Endodermal cell (in vitro differentiated cells): ENCODE results near the gene SYT1. TPM values are rescaled to one million over a fixed set of nuclear protein-coding genes. Genes with fewer than 3 reads are reported as not detected.
A peak's percentile ranks its signal among the peaks of the same experiment; 100 is the strongest.

ENCODE experiments used
- DNase-seq: peaks from one replicate; pipeline ENCODE4 v3.0.0-alpha.2; 2017
- H3K27ac ChIP-seq: 2 replicates; pipeline ENCODE4 v1.5.1; 2013; ENCODE audit warnings: mild to moderate bottlenecking, low read depth, low read length, moderate library complexity
- H3K27me3 ChIP-seq: 2 replicates; pipeline ENCODE4 v1.6.1; 2013; ENCODE audit warnings: mild to moderate bottlenecking, low read length, moderate library complexity; ENCODE audit not compliant: insufficient read depth, control insufficient read depth, poor library complexity, severe bottlenecking
- H3K36me3 ChIP-seq: 2 replicates; pipeline ENCODE4 v1.7.0; 2013; ENCODE audit warnings: mild to moderate bottlenecking, low read length, moderate library complexity; ENCODE audit not compliant: control insufficient read depth, insufficient read depth
- H3K4me1 ChIP-seq: one replicate; pipeline ENCODE4 v1.7.0; 2013; ENCODE audit warnings: low read length; ENCODE audit not compliant: control insufficient read depth, insufficient read depth
- H3K4me3 ChIP-seq: 2 replicates; pipeline ENCODE4 v1.5.1; 2013; ENCODE audit warnings: mild to moderate bottlenecking, low read length, moderate library complexity
- H3K9ac ChIP-seq: 2 replicates; pipeline ENCODE4 v1.6.1; 2013; ENCODE audit warnings: mild to moderate bottlenecking, low read length, moderate library complexity; ENCODE audit not compliant: poor library complexity, severe bottlenecking; ENCODE audit errors: extremely low read depth
- H3K9me3 ChIP-seq: 2 replicates; pipeline ENCODE4 v1.6.1; 2013; ENCODE audit warnings: mild to moderate bottlenecking, low read length, moderate library complexity; ENCODE audit not compliant: control insufficient read depth
- H3K27ac Mint-ChIP-seq: 2 replicates; pipeline ENCODE4 v1.8.0; 2020; ENCODE audit warnings: mixed read lengths
- H3K27me3 Mint-ChIP-seq: 2 replicates; pipeline ENCODE4 v1.8.0; 2021; ENCODE audit warnings: mild to moderate bottlenecking, mixed read lengths; ENCODE audit not compliant: insufficient read depth
- H3K36me3 Mint-ChIP-seq: 2 replicates; pipeline ENCODE4 v1.8.0; 2020; ENCODE audit warnings: low read depth, mixed read lengths
- H3K4me1 Mint-ChIP-seq: 2 replicates; pipeline ENCODE4 v1.8.0; 2020; ENCODE audit warnings: mixed read lengths
- H3K4me3 Mint-ChIP-seq: 2 replicates; pipeline ENCODE4 v1.8.0; 2020; ENCODE audit warnings: mild to moderate bottlenecking, moderate library complexity, mixed read lengths
- H3K9me3 Mint-ChIP-seq: 2 replicates; pipeline ENCODE4 v1.8.0; 2020; ENCODE audit warnings: mild to moderate bottlenecking, mixed read lengths
- WGBS, 2 experiments: methylation state at CpG; one replicate each; pipeline versions ENCODE4 v1.1.5 to v1.1.7; 2013; ENCODE audit warnings: missing lambda C conversion rate in 2 of 2, mixed read lengths in 1 of 2; ENCODE audit not compliant: insufficient coverage in 1 of 2, insufficient read length in 1 of 2; 5-methylcytosine and 5-hydroxymethylcytosine counted together
- total RNA-seq, 2 donors: library from RNA; stranded (reverse); fragmentation: NEBNext Ultra II Directional in 1 of 2; extraction: Animal tissue kit (Norgen Biotek cat#: 25700) in 1 of 2; gene quantifications; 2 replicates in 1 of 2; 3 replicates in 1 of 2; pipeline ENCODE4 v1.2.1, GENCODE V29; 2021
- TF ChIP-seq, protein P1 (sequence below): fragments of 200-600 bp; sonication (generic); conservative IDR thresholded peaks from 2 replicates; pipeline ENCODE4 v1.5.0; 2021; ENCODE audit warnings: antibody characterized with exemption, mild to moderate bottlenecking

The SYT1 gene
- total RNA-seq, 2 donors from 2014 or later, result 6.8 to 10.7 TPM

GRCh38 chr12:79164890-79165289 lies 300.3 kb downstream of the SYT1 start:
- TF ChIP-seq, protein P1, sequence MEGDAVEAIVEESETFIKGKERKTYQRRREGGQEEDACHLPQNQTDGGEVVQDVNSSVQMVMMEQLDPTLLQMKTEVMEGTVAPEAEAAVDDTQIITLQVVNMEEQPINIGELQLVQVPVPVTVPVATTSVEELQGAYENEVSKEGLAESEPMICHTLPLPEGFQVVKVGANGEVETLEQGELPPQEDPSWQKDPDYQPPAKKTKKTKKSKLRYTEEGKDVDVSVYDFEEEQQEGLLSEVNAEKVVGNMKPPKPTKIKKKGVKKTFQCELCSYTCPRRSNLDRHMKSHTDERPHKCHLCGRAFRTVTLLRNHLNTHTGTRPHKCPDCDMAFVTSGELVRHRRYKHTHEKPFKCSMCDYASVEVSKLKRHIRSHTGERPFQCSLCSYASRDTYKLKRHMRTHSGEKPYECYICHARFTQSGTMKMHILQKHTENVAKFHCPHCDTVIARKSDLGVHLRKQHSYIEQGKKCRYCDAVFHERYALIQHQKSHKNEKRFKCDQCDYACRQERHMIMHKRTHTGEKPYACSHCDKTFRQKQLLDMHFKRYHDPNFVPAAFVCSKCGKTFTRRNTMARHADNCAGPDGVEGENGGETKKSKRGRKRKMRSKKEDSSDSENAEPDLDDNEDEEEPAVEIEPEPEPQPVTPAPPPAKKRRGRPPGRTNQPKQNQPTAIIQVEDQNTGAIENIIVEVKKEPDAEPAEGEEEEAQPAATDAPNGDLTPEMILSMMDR, result no peak
- Mint-ChIP-seq H3K27me3 (no peaks in the 10 kb centered on the region), H3K9me3 (no peaks in the 10 kb centered on the region), H3K27ac (no peak overlapping the region), H3K4me3 (no peak overlapping the region), H3K36me3 (no peaks in the 10 kb centered on the region), H3K4me1 (peaks cover 5% of the 10 kb centered on the region)
- Histone ChIP-seq H3K36me3 (no peaks in the 10 kb centered on the region), H3K4me3 (no peak overlapping the region), H3K9me3 (no peaks in the 10 kb centered on the region), H3K27me3 (no peaks in the 10 kb centered on the region), H3K9ac (no peak overlapping the region), H3K27ac (no peak overlapping the region), H3K4me1 (peaks cover 8% of the 10 kb centered on the region)
- no peak for DNase-seq
- 94 to 100% methylated on average over 1 to 2 of the region's 2 CpGs for WGBS, 2 experiments

DNA sequence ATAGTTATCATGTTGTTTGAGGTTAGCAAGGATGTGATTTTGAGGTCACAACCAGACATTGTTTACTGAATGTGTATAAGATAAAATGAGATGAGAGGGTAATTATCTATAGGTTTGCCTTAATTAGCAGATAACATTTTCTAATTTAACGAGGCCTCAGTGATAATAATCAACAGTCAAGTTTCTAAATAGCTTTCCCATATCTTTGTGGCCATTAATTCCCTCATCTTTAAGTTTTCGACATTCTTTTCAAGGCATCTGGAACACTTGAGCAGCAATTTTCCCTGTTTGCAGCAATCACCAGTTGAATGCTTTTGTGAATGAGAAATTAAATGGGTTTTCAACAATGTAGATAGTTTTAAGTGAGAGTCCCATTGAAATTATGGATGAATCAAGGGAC lies 304.1 kb downstream of the SYT1 start:
- WGBS, 2 experiments, result 74 to 100% methylated on average over 1 to 2 of the region's 2 CpGs
- Histone ChIP-seq H3K4me3 (no peak overlapping the region), H3K9ac (no peak overlapping the region), H3K27ac (no peak overlapping the region), H3K27me3 (no peaks in the 10 kb centered on the region), H3K4me1 (peaks cover 8% of the 10 kb centered on the region), H3K36me3 (no peaks in the 10 kb centered on the region), H3K9me3 (no peaks in the 10 kb centered on the region)
- no peak overlapping the region for H3K4me3 Mint-ChIP-seq
- DNase-seq, result no peak
- peaks cover 10% of the 10 kb centered on the region for H3K9me3 Mint-ChIP-seq
- no peaks in the 10 kb centered on the region for H3K27me3 Mint-ChIP-seq
- H3K36me3 Mint-ChIP-seq, result no peaks in the 10 kb centered on the region
- H3K27ac Mint-ChIP-seq, result no peak overlapping the region
- TF ChIP-seq, protein P1, result no peak
- peaks cover 5% of the 10 kb centered on the region for H3K4me1 Mint-ChIP-seq

- Mint-ChIP-seq H3K27ac (no peak overlapping the region), H3K36me3 (no peaks in the 10 kb centered on the region), H3K9me3 (peaks cover 10% of the 10 kb centered on the region), H3K4me1 (no peaks in the 10 kb centered on the region), H3K4me3 (no peak overlapping the region), H3K27me3 (no peaks in the 10 kb centered on the region)
- DNase-seq, result no peak
- no peaks in the 10 kb centered on the region for H3K27me3 ChIP-seq
- H3K4me1 ChIP-seq, result no peaks in the 10 kb centered on the region
- no peak overlapping the region for H3K9ac ChIP-seq
- TF ChIP-seq, protein P1, result peak; percentile 63
- WGBS, 2 experiments, result 40 to 60% methylated on average over 1 of the region's 1 CpG
- no peak overlapping the region for H3K27ac ChIP-seq
- no peaks in the 10 kb centered on the region for H3K9me3 ChIP-seq
- H3K4me3 ChIP-seq, result no peak overlapping the region
- H3K36me3 ChIP-seq, result no peaks in the 10 kb centered on the region
These were observed 310.1 kb downstream of the SYT1 start for GRCh38 chr12:79174626-79175025.
